K562 (cell line): ENCODE measurements around the gene NME2. TPM values are rescaled to one million over a fixed set of nuclear protein-coding genes. Genes with fewer than 3 reads are reported as not detected.
A peak's percentile ranks its signal among the peaks of the same experiment; 100 is the strongest.

Experiments used
- ATF4 ChIP-seq: fragments of 450-650 bp; formaldehyde crosslinking; IDR thresholded peaks from 2 replicates; pipeline ENCODE4 v1.4.0; 2022; ENCODE audit warnings: mild to moderate bottlenecking, moderate library complexity
- ELK1 ChIP-seq: sonication (generic); formaldehyde crosslinking; IDR thresholded peaks from 2 replicates; pipeline ENCODE4 v1.8.1; 2022; ENCODE audit warnings: missing genetic modification reagents
- ESRRB ChIP-seq: fragments of 250-450 bp; sonication (Bioruptor Pico); IDR thresholded peaks from 2 replicates; pipeline ENCODE4 v1.5.0; 2020; ENCODE audit warnings: mild to moderate bottlenecking, moderate library complexity, borderline replicate concordance
- ETV6 ChIP-seq, 3 experiments: fragments of 150-350 bp in 1 of 3; sonication (generic) in 1 of 3; formaldehyde crosslinking in 1 of 3; IDR thresholded peaks; 2 replicates each; pipeline versions ENCODE4 v1.6.1 to v1.8.0; 2014 to 2022; ENCODE audit warnings: borderline replicate concordance in 2 of 3, low read depth in 2 of 3, antibody characterized with exemption in 1 of 3, low read length in 1 of 3, mild to moderate bottlenecking in 1 of 3, missing genetic modification reagents in 1 of 3
- JUNB ChIP-seq: fragments of 450-650 bp; formaldehyde crosslinking; conservative IDR thresholded peaks from 2 replicates; pipeline ENCODE4 v1.4.0; 2020; ENCODE audit warnings: mild to moderate bottlenecking
- JUND ChIP-seq, 2 experiments: IDR thresholded peaks; 2 replicates in 1 of 2; 3 replicates in 1 of 2; pipeline ENCODE4 v1.6.1; 2011; ENCODE audit warnings: borderline replicate concordance in 2 of 2, low read depth in 2 of 2, low read length in 2 of 2, improper control_type of control experiment in 1 of 2, missing biosample characterization in 1 of 2, missing genetic modification characterization in 1 of 2, missing genetic modification reagents in 1 of 2
- KAT7 ChIP-seq: sonication (generic); formaldehyde crosslinking; IDR thresholded peaks from 2 replicates; pipeline ENCODE4 v1.8.0; 2022; ENCODE audit warnings: missing genetic modification reagents, mild to moderate bottlenecking, borderline replicate concordance
- KHSRP ChIP-seq: fragments of 450-650 bp; IDR thresholded peaks from 2 replicates; pipeline ENCODE4 v1.6.1; 2017
- NEUROD1 ChIP-seq: fragments of 150-350 bp; IDR thresholded peaks from 2 replicates; pipeline ENCODE4 v1.6.1; 2014; ENCODE audit warnings: borderline replicate concordance, low read length, low read depth; ENCODE audit not compliant: partially characterized antibody
- NFXL1 ChIP-seq: fragments of 450-650 bp; formaldehyde crosslinking; IDR thresholded peaks from 2 replicates; pipeline ENCODE4 v1.4.0; 2021; ENCODE audit warnings: mild to moderate bottlenecking
- PURB ChIP-seq: sonication (generic); formaldehyde crosslinking; IDR thresholded peaks from 2 replicates; pipeline ENCODE4 v1.9.0; 2021; ENCODE audit warnings: low read depth, mild to moderate bottlenecking, missing genetic modification reagents
- SAFB2 ChIP-seq: fragments of 200-400 bp; formaldehyde crosslinking; IDR thresholded peaks from 2 replicates; pipeline ENCODE4 v1.6.1; 2018; ENCODE audit warnings: borderline replicate concordance, low read length, low read depth, moderate library complexity; ENCODE audit not compliant: severe bottlenecking
- SMAD4 ChIP-seq: fragments of 250-450 bp; sonication (Bioruptor Pico); conservative IDR thresholded peaks from 2 replicates; pipeline ENCODE4 v1.8.0; 2021; ENCODE audit warnings: inconsistent platforms, mild to moderate bottlenecking, moderate library complexity
- ZBTB11 ChIP-seq, 3 experiments: fragments of 200-800 bp in 1 of 3; fragments of 250-450 bp in 1 of 3; fragments of 450-650 bp in 1 of 3; sonication (Bioruptor Pico) in 1 of 3; sonication (Bioruptor generic) in 1 of 3; formaldehyde crosslinking in 1 of 3; IDR thresholded peaks; 2 replicates each; pipeline versions ENCODE4 v1.6.1 to v1.8.0; 2016 to 2022; ENCODE audit warnings: mild to moderate bottlenecking in 2 of 3, missing genetic modification characterization in 2 of 3, missing compliant biosample characterization in 1 of 3, moderate library complexity in 1 of 3
- ZBTB2 ChIP-seq: fragments of 450-650 bp; IDR thresholded peaks from 2 replicates; pipeline ENCODE4 v1.6.1; 2016; ENCODE audit warnings: antibody characterized with exemption
- ZNF197 ChIP-seq: fragments of 200-800 bp; sonication (Bioruptor generic); IDR thresholded peaks from 2 replicates; pipeline ENCODE4 v1.6.1; 2016; ENCODE audit warnings: low read depth, missing genetic modification characterization, missing compliant biosample characterization
- ZNF23 ChIP-seq: fragments of 250-450 bp; sonication (Bioruptor Pico); IDR thresholded peaks from 2 replicates; pipeline ENCODE4 v1.4.0; 2020; ENCODE audit warnings: mild to moderate bottlenecking
- ZNF431 ChIP-seq: sonication (generic); formaldehyde crosslinking; IDR thresholded peaks from 2 replicates; pipeline ENCODE4 v1.8.0; 2022; ENCODE audit warnings: mild to moderate bottlenecking, missing genetic modification reagents
- ZNF586 ChIP-seq: fragments of 450-650 bp; formaldehyde crosslinking; conservative IDR thresholded peaks from 2 replicates; pipeline ENCODE4 v1.4.0; 2020; ENCODE audit warnings: mild to moderate bottlenecking, moderate library complexity
- polyA plus RNA-seq, 8 experiments: library from polyadenylated mRNA; depleted of rRNA in 4 of 8; stranded (reverse) in 5 of 8; unstranded in 3 of 8; fragments of >200 nt; fragmentation: Nextera tagmentation in 2 of 8; fragmentation: Illumina TruSeq in 1 of 8; extraction: Ambion mirVana in 2 of 8; extraction: Trizol in 1 of 8; gene quantifications; 2 replicates each; pipeline versions ENCODE4 v1.2.1 to v1.2.3, GENCODE V29; 2011 to 2014; ENCODE audit warnings: inconsistent platforms in 1 of 8, missing spikeins in 1 of 8
- total RNA-seq, 7 experiments: library from RNA; depleted of rRNA in 6 of 7; stranded (reverse); fragments of >200 nt in 6 of 7; fragmentation: Illumina TruSeq in 2 of 7; extraction: Trizol in 2 of 7; gene quantifications; 2 replicates each; pipeline versions ENCODE4 v1.2.1 to v1.2.3, GENCODE V29; 2011 to 2021; ENCODE audit warnings: low replicate concordance in 1 of 7

NME2 gene
- total and polyA plus RNA-seq, 9 of the 15 experiments (the other 6 are each of a cell fraction or from before 2014, with no cell fraction given) = 684 to 1,202 (median 924) TPM

- no peak for TF ChIP-seq ELK1 (CRISPR knock-in tag)
- TF ChIP-seq ZBTB11 (CRISPR knock-in tag; IDR thresholded peaks at IDR 0.05) = peak in 1 of 3 experiments; percentile 24; a peak in 2 of 6 replicates
- TF ChIP-seq ZBTB2 = no peak
- no peak for TF ChIP-seq ZNF23
- no peak for TF ChIP-seq ESRRB
- TF ChIP-seq SMAD4 = no peak
- peak; percentile 58; the same call in 1 of the 2 replicates for TF ChIP-seq ZNF431 (CRISPR knock-in tag)
- TF ChIP-seq NFXL1 (CRISPR knock-in tag) = no peak
- no peak for TF ChIP-seq KHSRP
- TF ChIP-seq PURB (CRISPR knock-in tag) = no peak
- TF ChIP-seq ZNF197 (CRISPR knock-in tag) = no peak
- TF ChIP-seq NEUROD1 = peak; percentile 21
- no peak for TF ChIP-seq ETV6 (IDR thresholded peaks at IDR 0.05; ENCODE audit: borderline replicate concordance in 1 of 2, low read depth in 2 of 2, low read length in 1 of 2)
- TF ChIP-seq ETV6 (CRISPR knock-in tag; IDR thresholded peaks at IDR 0.05; ENCODE audit: borderline replicate concordance) = no peak
- no peak for TF ChIP-seq ATF4 (CRISPR knock-in tag)
- no peak for TF ChIP-seq SAFB2
- no peak for TF ChIP-seq JUNB (CRISPR knock-in tag)
- peak; percentile 13; the same call in 1 of the 2 replicates for TF ChIP-seq KAT7
- no peak for TF ChIP-seq ZNF586 (CRISPR knock-in tag)
- no peak for TF ChIP-seq JUND (IDR thresholded peaks at IDR 0.05; ENCODE audit: borderline replicate concordance, low read depth, low read length)
- TF ChIP-seq JUND (tag; IDR thresholded peaks at IDR 0.05; ENCODE audit: borderline replicate concordance, low read depth, low read length) = no peak; the same call in 2 of the 3 replicates
Measured at GRCh38 chr17:51166198-51166986, at the start of gene NME2 (continued).
